ENCODE measurements around the gene BNIP2. TPM values are rescaled to one million over a fixed set of nuclear protein-coding genes. Genes with fewer than 3 reads are reported as not detected.

BNIP2 gene
- total and polyA plus RNA-seq, 4 donors, result 17.4 to 73.6 (median 29.6) TPM

DNA sequence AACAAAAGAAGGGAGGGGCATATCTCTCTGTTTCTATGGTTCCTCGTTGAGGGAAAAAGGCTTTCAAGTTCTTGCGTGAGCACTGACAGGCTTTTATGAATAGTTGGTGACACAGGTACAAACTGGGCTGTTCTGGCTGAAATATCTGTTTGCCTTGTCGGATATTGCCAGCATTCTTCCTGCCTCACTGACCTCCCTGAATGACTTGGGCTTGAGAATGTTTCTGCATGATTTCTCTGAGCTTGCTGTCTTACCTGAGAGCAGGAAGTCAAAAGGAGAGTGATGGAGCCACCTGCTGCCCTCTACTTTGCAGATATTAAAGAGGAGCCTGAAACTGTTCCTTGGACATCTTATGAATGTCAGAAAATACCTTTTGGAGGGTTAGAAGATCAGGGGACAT is 72.7 kb downstream of the BNIP2 start:
- H3K4me3 ChIP-seq (ENCODE audit: low read depth in 1 of 3, low read length in 3 of 3), result no peak overlapping the region
- H3K36me3 ChIP-seq (ENCODE audit: control insufficient read depth in 4 of 4, insufficient read depth in 3 of 4, low read depth in 1 of 4, low read length in 3 of 4), result no peaks in the 10 kb centered on the region
- H3K9me3 ChIP-seq (ENCODE audit: control insufficient read depth in 4 of 4, low read length in 3 of 4), result no peaks in the 10 kb centered on the region
- no peak overlapping the region for H3K9ac ChIP-seq (ENCODE audit: low read depth in 1 of 2, low read length in 2 of 2)
- H3K27ac ChIP-seq (ENCODE audit: low read depth in 1 of 2, low read length in 2 of 2), result no peak overlapping the region
- peaks cover 0 to under 1% (median 0%) of the 10 kb centered on the region in 4 donors for H3K4me1 ChIP-seq (ENCODE audit: control insufficient read depth in 4 of 4, insufficient read depth in 4 of 4, low read length in 3 of 4)
- no peak for TF ChIP-seq GABPA (IDR thresholded peaks at IDR 0.05 in 1 of 2, conservative IDR thresholded peaks at IDR 0.05 in 1 of 2)
- TF ChIP-seq, protein P1, sequence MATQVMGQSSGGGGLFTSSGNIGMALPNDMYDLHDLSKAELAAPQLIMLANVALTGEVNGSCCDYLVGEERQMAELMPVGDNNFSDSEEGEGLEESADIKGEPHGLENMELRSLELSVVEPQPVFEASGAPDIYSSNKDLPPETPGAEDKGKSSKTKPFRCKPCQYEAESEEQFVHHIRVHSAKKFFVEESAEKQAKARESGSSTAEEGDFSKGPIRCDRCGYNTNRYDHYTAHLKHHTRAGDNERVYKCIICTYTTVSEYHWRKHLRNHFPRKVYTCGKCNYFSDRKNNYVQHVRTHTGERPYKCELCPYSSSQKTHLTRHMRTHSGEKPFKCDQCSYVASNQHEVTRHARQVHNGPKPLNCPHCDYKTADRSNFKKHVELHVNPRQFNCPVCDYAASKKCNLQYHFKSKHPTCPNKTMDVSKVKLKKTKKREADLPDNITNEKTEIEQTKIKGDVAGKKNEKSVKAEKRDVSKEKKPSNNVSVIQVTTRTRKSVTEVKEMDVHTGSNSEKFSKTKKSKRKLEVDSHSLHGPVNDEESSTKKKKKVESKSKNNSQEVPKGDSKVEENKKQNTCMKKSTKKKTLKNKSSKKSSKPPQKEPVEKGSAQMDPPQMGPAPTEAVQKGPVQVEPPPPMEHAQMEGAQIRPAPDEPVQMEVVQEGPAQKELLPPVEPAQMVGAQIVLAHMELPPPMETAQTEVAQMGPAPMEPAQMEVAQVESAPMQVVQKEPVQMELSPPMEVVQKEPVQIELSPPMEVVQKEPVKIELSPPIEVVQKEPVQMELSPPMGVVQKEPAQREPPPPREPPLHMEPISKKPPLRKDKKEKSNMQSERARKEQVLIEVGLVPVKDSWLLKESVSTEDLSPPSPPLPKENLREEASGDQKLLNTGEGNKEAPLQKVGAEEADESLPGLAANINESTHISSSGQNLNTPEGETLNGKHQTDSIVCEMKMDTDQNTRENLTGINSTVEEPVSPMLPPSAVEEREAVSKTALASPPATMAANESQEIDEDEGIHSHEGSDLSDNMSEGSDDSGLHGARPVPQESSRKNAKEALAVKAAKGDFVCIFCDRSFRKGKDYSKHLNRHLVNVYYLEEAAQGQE (IDR thresholded peaks at IDR 0.05), result no peak
- TF ChIP-seq RAD21 (IDR thresholded peaks at IDR 0.05), result no peak
- no peak for TF ChIP-seq HNF4A (conservative IDR thresholded peaks at IDR 0.05)
- TF ChIP-seq, protein P2, sequence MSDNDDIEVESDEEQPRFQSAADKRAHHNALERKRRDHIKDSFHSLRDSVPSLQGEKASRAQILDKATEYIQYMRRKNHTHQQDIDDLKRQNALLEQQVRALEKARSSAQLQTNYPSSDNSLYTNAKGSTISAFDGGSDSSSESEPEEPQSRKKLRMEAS (IDR thresholded peaks at IDR 0.05), result no peak
- TF ChIP-seq NR2F2 (IDR thresholded peaks at IDR 0.05), result no peak
- TF ChIP-seq FOXA1 (IDR thresholded peaks at IDR 0.05), result no peak
- TF ChIP-seq YY1 (IDR thresholded peaks at IDR 0.05), result no peak
- no peak for TF ChIP-seq RXRA (IDR thresholded peaks at IDR 0.05)
- TF ChIP-seq TAF1 (conservative IDR thresholded peaks at IDR 0.05), result no peak
- TF ChIP-seq, protein P3, sequence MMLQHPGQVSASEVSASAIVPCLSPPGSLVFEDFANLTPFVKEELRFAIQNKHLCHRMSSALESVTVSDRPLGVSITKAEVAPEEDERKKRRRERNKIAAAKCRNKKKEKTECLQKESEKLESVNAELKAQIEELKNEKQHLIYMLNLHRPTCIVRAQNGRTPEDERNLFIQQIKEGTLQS (IDR thresholded peaks at IDR 0.05), result no peak
- no peak for TF ChIP-seq JUND (IDR thresholded peaks at IDR 0.05)
- TF ChIP-seq EGR1 (IDR thresholded peaks at IDR 0.05; ENCODE audit: low read depth in 2 of 2), result no peak
- no peak for TF ChIP-seq FOXA2 (IDR thresholded peaks at IDR 0.05)
- TF ChIP-seq, protein P4, sequence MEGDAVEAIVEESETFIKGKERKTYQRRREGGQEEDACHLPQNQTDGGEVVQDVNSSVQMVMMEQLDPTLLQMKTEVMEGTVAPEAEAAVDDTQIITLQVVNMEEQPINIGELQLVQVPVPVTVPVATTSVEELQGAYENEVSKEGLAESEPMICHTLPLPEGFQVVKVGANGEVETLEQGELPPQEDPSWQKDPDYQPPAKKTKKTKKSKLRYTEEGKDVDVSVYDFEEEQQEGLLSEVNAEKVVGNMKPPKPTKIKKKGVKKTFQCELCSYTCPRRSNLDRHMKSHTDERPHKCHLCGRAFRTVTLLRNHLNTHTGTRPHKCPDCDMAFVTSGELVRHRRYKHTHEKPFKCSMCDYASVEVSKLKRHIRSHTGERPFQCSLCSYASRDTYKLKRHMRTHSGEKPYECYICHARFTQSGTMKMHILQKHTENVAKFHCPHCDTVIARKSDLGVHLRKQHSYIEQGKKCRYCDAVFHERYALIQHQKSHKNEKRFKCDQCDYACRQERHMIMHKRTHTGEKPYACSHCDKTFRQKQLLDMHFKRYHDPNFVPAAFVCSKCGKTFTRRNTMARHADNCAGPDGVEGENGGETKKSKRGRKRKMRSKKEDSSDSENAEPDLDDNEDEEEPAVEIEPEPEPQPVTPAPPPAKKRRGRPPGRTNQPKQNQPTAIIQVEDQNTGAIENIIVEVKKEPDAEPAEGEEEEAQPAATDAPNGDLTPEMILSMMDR (IDR thresholded peaks at IDR 0.05; ENCODE audit: low read depth, low read length, missing input control), result no peak
- TF ChIP-seq HNF4G (IDR thresholded peaks at IDR 0.05), result no peak
- TF ChIP-seq SP1 (IDR thresholded peaks at IDR 0.05), result no peak
- 57% methylated on average over 3 of the region's 3 CpGs for WGBS
- DNase-seq (ENCODE audit: low spot score), result no peak
- H3K27me3 ChIP-seq (ENCODE audit: control insufficient read depth in 4 of 4, insufficient read depth in 4 of 4, low read length in 3 of 4), result peaks cover 0 to 4% (median 0%) of the 10 kb centered on the region in 4 donors

DNA sequence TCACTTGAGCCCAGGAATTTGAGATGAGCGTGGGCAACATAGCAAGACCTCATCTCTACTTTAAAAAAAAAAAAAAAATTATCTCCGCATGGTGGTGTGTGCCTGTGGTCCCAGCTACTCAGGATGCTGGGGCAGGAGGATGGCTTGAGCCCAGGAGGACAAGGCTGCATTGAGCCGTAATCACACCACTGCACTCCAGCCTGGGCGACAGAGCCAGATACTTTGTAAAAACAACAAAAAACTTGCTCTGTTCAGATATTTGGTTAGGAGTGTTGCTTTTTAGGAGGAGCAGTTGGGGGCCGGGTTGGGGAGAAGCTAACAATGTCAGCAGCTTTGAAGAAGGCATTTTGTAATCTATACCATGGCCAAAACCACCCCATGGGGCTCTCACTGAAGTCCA is 73.5 kb downstream of the BNIP2 start:
- no peak overlapping the region for H3K9ac ChIP-seq (ENCODE audit: low read depth in 1 of 2, low read length in 2 of 2)
- H3K9me3 ChIP-seq (ENCODE audit: control insufficient read depth in 4 of 4, low read length in 3 of 4), result no peaks in the 10 kb centered on the region
- no peak overlapping the region for H3K4me3 ChIP-seq (ENCODE audit: low read depth in 1 of 3, low read length in 3 of 3)
- no peak for DNase-seq (ENCODE audit: low spot score)
- peaks cover 0 to 4% (median 0%) of the 10 kb centered on the region in 4 donors for H3K27me3 ChIP-seq (ENCODE audit: control insufficient read depth in 4 of 4, insufficient read depth in 4 of 4, low read length in 3 of 4)
- no peak overlapping the region for H3K27ac ChIP-seq (ENCODE audit: low read depth in 1 of 2, low read length in 2 of 2)
- 91% methylated on average over 5 of the region's 5 CpGs for WGBS
- H3K36me3 ChIP-seq (ENCODE audit: control insufficient read depth in 4 of 4, insufficient read depth in 3 of 4, low read depth in 1 of 4, low read length in 3 of 4), result no peaks in the 10 kb centered on the region
- peaks cover 0 to 3% (median 1%) of the 10 kb centered on the region in 4 donors for H3K4me1 ChIP-seq (ENCODE audit: control insufficient read depth in 4 of 4, insufficient read depth in 4 of 4, low read length in 3 of 4)
- TF ChIP-seq HNF4G (IDR thresholded peaks at IDR 0.05) (no peak), EGR1 (IDR thresholded peaks at IDR 0.05; ENCODE audit: low read depth in 2 of 2) (no peak), TAF1 (conservative IDR thresholded peaks at IDR 0.05) (no peak), YY1 (IDR thresholded peaks at IDR 0.05) (no peak), GABPA (IDR thresholded peaks at IDR 0.05 in 1 of 2, conservative IDR thresholded peaks at IDR 0.05 in 1 of 2) (no peak), SP1 (IDR thresholded peaks at IDR 0.05) (no peak), JUND (IDR thresholded peaks at IDR 0.05) (no peak), HNF4A (conservative IDR thresholded peaks at IDR 0.05) (no peak), RXRA (IDR thresholded peaks at IDR 0.05) (no peak)
- TF ChIP-seq, protein P3 (IDR thresholded peaks at IDR 0.05), result no peak
- TF ChIP-seq, protein P4 (IDR thresholded peaks at IDR 0.05; ENCODE audit: low read depth, low read length, missing input control), result no peak
- TF ChIP-seq, protein P2 (IDR thresholded peaks at IDR 0.05), result no peak
- TF ChIP-seq, protein P5, sequence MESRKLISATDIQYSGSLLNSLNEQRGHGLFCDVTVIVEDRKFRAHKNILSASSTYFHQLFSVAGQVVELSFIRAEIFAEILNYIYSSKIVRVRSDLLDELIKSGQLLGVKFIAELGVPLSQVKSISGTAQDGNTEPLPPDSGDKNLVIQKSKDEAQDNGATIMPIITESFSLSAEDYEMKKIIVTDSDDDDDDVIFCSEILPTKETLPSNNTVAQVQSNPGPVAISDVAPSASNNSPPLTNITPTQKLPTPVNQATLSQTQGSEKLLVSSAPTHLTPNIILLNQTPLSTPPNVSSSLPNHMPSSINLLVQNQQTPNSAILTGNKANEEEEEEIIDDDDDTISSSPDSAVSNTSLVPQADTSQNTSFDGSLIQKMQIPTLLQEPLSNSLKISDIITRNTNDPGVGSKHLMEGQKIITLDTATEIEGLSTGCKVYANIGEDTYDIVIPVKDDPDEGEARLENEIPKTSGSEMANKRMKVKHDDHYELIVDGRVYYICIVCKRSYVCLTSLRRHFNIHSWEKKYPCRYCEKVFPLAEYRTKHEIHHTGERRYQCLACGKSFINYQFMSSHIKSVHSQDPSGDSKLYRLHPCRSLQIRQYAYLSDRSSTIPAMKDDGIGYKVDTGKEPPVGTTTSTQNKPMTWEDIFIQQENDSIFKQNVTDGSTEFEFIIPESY (IDR thresholded peaks at IDR 0.05), result no peak

All from liver (tissue), 9 donors.